ENCODE results near the gene BZW1.

BZW1 gene

DNA sequence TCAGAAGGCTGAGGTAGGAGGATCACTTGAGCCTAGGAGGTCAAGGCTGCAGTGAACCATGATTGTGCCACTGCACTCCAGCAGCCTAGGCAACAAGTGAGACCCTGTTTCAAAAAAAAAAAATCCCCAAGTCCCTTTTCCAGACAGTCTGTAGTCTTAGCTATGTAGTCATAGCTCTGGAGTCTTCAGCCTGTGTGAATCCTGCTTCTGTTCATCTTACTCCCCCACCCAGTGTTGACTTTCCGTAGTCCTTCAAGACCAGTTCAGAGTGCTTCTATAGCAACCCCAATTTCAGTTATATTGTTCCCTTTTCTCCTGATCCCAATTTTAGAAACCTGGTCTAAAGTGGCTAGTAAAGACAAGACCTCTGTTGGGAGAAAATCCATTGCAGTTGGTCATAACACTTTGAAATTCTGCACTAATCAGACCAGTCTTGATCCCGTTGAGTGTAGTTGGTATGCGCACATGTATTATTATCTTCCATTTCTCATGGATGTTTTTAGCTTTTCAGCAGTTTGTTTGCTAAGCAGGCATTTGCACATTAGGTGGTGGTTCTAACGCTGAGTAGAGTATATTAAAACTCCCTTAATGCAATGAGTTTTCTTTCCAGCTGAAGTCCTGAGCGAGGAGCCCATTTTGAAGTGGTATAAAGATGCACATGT is 9.0 kb downstream of the BZW1 start:
- no peak for TF ChIP-seq GABPA (IDR thresholded peaks at IDR 0.05; ENCODE audit: low read depth)
- no peak for TF ChIP-seq POLR2AphosphoS5 (IDR thresholded peaks at IDR 0.05; ENCODE audit: low read depth)
- TF ChIP-seq, protein P1, sequence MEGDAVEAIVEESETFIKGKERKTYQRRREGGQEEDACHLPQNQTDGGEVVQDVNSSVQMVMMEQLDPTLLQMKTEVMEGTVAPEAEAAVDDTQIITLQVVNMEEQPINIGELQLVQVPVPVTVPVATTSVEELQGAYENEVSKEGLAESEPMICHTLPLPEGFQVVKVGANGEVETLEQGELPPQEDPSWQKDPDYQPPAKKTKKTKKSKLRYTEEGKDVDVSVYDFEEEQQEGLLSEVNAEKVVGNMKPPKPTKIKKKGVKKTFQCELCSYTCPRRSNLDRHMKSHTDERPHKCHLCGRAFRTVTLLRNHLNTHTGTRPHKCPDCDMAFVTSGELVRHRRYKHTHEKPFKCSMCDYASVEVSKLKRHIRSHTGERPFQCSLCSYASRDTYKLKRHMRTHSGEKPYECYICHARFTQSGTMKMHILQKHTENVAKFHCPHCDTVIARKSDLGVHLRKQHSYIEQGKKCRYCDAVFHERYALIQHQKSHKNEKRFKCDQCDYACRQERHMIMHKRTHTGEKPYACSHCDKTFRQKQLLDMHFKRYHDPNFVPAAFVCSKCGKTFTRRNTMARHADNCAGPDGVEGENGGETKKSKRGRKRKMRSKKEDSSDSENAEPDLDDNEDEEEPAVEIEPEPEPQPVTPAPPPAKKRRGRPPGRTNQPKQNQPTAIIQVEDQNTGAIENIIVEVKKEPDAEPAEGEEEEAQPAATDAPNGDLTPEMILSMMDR (IDR thresholded peaks at IDR 0.05; ENCODE audit: insufficient read depth, low read length) = no peak
- TF ChIP-seq, protein P2, sequence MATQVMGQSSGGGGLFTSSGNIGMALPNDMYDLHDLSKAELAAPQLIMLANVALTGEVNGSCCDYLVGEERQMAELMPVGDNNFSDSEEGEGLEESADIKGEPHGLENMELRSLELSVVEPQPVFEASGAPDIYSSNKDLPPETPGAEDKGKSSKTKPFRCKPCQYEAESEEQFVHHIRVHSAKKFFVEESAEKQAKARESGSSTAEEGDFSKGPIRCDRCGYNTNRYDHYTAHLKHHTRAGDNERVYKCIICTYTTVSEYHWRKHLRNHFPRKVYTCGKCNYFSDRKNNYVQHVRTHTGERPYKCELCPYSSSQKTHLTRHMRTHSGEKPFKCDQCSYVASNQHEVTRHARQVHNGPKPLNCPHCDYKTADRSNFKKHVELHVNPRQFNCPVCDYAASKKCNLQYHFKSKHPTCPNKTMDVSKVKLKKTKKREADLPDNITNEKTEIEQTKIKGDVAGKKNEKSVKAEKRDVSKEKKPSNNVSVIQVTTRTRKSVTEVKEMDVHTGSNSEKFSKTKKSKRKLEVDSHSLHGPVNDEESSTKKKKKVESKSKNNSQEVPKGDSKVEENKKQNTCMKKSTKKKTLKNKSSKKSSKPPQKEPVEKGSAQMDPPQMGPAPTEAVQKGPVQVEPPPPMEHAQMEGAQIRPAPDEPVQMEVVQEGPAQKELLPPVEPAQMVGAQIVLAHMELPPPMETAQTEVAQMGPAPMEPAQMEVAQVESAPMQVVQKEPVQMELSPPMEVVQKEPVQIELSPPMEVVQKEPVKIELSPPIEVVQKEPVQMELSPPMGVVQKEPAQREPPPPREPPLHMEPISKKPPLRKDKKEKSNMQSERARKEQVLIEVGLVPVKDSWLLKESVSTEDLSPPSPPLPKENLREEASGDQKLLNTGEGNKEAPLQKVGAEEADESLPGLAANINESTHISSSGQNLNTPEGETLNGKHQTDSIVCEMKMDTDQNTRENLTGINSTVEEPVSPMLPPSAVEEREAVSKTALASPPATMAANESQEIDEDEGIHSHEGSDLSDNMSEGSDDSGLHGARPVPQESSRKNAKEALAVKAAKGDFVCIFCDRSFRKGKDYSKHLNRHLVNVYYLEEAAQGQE (IDR thresholded peaks at IDR 0.05; ENCODE audit: insufficient replicate concordance, low read depth) = no peak
- no peak for TF ChIP-seq SPI1 (IDR thresholded peaks at IDR 0.05; ENCODE audit: borderline replicate concordance, low read depth)
- no peak overlapping the region for H3K27ac ChIP-seq (replicated peaks)
- H3K4me3 ChIP-seq (replicated peaks; ENCODE audit: insufficient read depth, low read length) = no peak overlapping the region
- DNase-seq (ENCODE audit: low read depth in 1 of 2, low spot score in 1 of 2) = no peak
- no peaks in the 10 kb centered on the region for H3K27me3 ChIP-seq (ENCODE audit: insufficient read depth, poor library complexity, severe bottlenecking)

DNA sequence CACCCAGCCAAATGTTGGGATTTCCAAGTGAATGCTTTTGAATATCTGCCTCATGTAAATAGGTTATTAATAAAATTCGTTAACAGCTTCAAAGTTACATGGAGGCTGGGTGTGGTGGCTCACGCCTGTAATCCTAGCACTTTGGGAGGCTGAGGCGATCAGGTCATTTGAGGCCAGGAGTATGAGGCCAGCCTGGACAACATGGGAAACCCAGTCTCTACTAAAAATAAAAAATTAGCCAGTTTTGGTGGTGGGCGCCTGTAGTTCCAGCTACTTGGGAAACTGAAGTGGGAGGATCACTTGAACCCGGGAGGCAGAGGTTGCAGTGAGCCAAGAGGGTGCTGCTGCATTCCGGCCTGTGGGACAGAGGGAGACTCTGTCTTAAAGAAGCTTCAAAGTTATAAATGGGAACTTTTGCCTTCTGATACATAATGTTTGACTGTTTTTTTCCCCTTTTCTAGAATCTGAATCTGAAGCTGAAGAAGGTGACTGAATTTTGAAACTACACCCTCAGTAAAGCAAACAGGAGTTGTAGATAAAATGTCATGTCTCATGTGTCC is 10.1 kb downstream of the BZW1 start:
- no peak for DNase-seq (ENCODE audit: low read depth in 1 of 2, low spot score in 1 of 2)
- Histone ChIP-seq H3K27ac (replicated peaks) (no peak overlapping the region), H3K4me3 (replicated peaks; ENCODE audit: insufficient read depth, low read length) (no peak overlapping the region), H3K27me3 (ENCODE audit: insufficient read depth, poor library complexity, severe bottlenecking) (no peaks in the 10 kb centered on the region)
- TF ChIP-seq GABPA (IDR thresholded peaks at IDR 0.05; ENCODE audit: low read depth) = no peak
- TF ChIP-seq SPI1 (IDR thresholded peaks at IDR 0.05; ENCODE audit: borderline replicate concordance, low read depth) = no peak
- TF ChIP-seq POLR2AphosphoS5 (IDR thresholded peaks at IDR 0.05; ENCODE audit: low read depth) = no peak

DNA sequence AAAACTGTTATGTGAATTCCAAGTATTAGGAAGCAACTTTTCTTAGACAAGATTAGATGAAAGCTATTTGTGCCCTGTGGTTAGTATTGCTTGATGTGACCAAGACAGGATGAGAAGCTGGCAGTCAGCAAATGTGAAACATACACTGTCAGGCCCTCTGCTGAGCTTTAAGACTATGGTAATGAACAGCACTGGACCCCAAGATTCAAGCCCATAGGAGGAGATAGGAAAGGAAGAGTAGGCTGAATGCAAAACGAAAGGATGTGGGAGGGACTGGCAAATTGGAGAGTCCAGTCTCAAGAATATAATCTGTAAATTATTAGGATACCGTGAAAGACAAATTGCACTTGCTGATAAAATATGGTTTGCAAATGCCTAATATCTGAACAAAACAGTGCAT is 16.4 kb downstream of the BZW1 start:
- H3K27ac ChIP-seq (replicated peaks) = no peak overlapping the region
- H3K27me3 ChIP-seq (ENCODE audit: insufficient read depth, poor library complexity, severe bottlenecking) = no peaks in the 10 kb centered on the region
- no peak for TF ChIP-seq SPI1 (IDR thresholded peaks at IDR 0.05; ENCODE audit: borderline replicate concordance, low read depth)
- TF ChIP-seq, protein P1 (IDR thresholded peaks at IDR 0.05; ENCODE audit: insufficient read depth, low read length) = no peak
- TF ChIP-seq, protein P2 (IDR thresholded peaks at IDR 0.05; ENCODE audit: insufficient replicate concordance, low read depth) = no peak
- no peak for TF ChIP-seq GABPA (IDR thresholded peaks at IDR 0.05; ENCODE audit: low read depth)
- TF ChIP-seq POLR2AphosphoS5 (IDR thresholded peaks at IDR 0.05; ENCODE audit: low read depth) = no peak

DNA sequence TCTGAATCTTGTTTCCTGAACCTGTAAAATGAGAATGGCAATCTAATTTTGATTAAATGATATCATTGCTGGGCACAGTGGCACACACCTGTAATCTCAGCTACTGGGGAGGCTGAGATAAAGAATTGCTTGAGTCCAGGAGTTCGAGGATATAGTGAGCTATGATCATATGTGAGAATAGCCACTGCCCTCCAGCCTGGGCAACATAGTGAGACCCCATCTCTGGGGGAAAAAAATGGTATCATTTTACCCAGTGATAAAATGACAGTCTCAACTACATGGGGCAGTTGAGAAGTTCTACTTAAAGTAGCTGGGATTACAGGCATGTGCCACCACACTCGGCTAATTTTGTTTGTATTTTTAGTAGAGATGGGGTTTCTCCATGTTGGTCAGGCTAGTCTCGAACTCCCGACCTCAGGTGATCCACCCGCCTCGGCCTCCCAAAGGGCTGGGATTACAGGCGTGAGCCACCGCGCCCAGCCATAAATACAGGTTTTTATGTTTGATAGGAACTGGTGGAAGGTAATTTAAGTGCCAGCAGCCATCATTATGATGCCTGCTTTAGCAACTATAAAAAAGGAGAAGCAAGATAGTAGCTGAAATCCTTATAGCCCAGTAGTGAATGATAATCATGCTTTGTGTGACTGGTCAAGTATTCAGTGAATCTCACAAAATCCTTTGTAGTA is 17.0 kb downstream of the BZW1 start:
- no peak overlapping the region for H3K4me3 ChIP-seq (replicated peaks; ENCODE audit: insufficient read depth, low read length)
- TF ChIP-seq GABPA (IDR thresholded peaks at IDR 0.05; ENCODE audit: low read depth) (no peak), SPI1 (IDR thresholded peaks at IDR 0.05; ENCODE audit: borderline replicate concordance, low read depth) (no peak), POLR2AphosphoS5 (IDR thresholded peaks at IDR 0.05; ENCODE audit: low read depth) (no peak)
- TF ChIP-seq, protein P2 (IDR thresholded peaks at IDR 0.05; ENCODE audit: insufficient replicate concordance, low read depth) = no peak
- TF ChIP-seq, protein P1 (IDR thresholded peaks at IDR 0.05; ENCODE audit: insufficient read depth, low read length) = no peak
- no peaks in the 10 kb centered on the region for H3K27me3 ChIP-seq (ENCODE audit: insufficient read depth, poor library complexity, severe bottlenecking)
- DNase-seq (ENCODE audit: low read depth in 1 of 2, low spot score in 1 of 2) = no peak
- H3K27ac ChIP-seq (replicated peaks) = no peak overlapping the region

More for the DNA sequence above, 16.4 kb downstream of the BZW1 start:
- H3K4me3 ChIP-seq (replicated peaks; ENCODE audit: insufficient read depth, low read length) = no peak overlapping the region
- DNase-seq (ENCODE audit: low read depth in 1 of 2, low spot score in 1 of 2) = no peak

All from HL-60 (cell line).